K562 (cell line): ENCODE results near the gene RUFY2. TPM values are rescaled to one million over a fixed set of nuclear protein-coding genes. Genes with fewer than 3 reads are reported as not detected.

ENCODE experiments used
- ATAC-seq: fragments of 200-7000 bp; cut with Tn5 transposase; 3 replicates; pipeline ENCODE4 v1.9.1; 2020; ENCODE audit warnings: moderate library complexity
- BruUV-seq: library from RNA; stranded (reverse); fragments of 400-500 nt; replicated peaks from 2 replicates; lab custom pipeline; 2021; lab: Mats Ljungman, UMichigan
- CTCF ChIA-PET: fragments of 300-600 bp; formaldehyde crosslinking; extraction: SDS; loops from one replicate; lab custom pipeline; 2021; ENCODE audit warnings: low intra/inter-chr PET ratio; lab: Yijun Ruan, JAX
- POLR2A ChIA-PET: fragments of 300-600, 350-650 bp; sonication (Branson Sonifier 250); formaldehyde crosslinking; extraction: SDS; loops from one replicate; lab custom pipeline; 2021; ENCODE audit warnings: antibody characterized with exemption, inconsistent platforms; lab: Yijun Ruan, JAX
- DNase-seq, 4 experiments: peaks; one replicate each; pipeline versions ENCODE4 v3.0.0 to v3.0.0-alpha.2; 2011 to 2018; ENCODE audit warnings: low spot score in 3 of 4, mixed read lengths in 3 of 4; ENCODE audit errors: extremely low read depth in 1 of 4
- FAIRE-seq: peaks from 2 replicates; lab custom pipeline; 2011; peaks lifted over from hg19 to GRCh38; lab: Jason Lieb, UNC
- H2AFZ ChIP-seq: 2 replicates; pipeline ENCODE4 v1.6.0; 2011; ENCODE audit warnings: low read depth, low read length, control low read depth, inconsistent platforms
- H3K27ac ChIP-seq: fragments of 200-600 bp; 3 replicates; pipeline ENCODE4 v1.8.0; 2011; ENCODE audit warnings: low read depth, mild to moderate bottlenecking, control low read depth, inconsistent platforms, low read length, moderate library complexity, mixed read lengths; ENCODE audit errors: extremely low read depth
- H3K27me3 ChIP-seq, 2 experiments: fragments of 300-600 bp in 1 of 2; 2 replicates in 1 of 2; 3 replicates in 1 of 2; pipeline versions ENCODE4 v1.6.0 to v1.8.0; 2011; ENCODE audit warnings: inconsistent platforms in 2 of 2, low read length in 2 of 2, mild to moderate bottlenecking in 1 of 2, mixed read lengths in 1 of 2, moderate library complexity in 1 of 2; ENCODE audit not compliant: control insufficient read depth in 2 of 2, insufficient read depth in 2 of 2
- H3K36me3 ChIP-seq: fragments of 300-600 bp; 3 replicates; pipeline ENCODE4 v1.8.0; 2011; ENCODE audit warnings: mild to moderate bottlenecking, low read length, inconsistent platforms; ENCODE audit not compliant: control insufficient read depth, insufficient read depth
- H3K4me1 ChIP-seq, 2 experiments: fragments of 200-600 bp in 1 of 2; replicated peaks in 1 of 2; 2 replicates in 1 of 2; 3 replicates in 1 of 2; pipeline versions ENCODE4 v1.5.1 to v1.8.0; 2011; ENCODE audit warnings: inconsistent platforms in 2 of 2, low read length in 2 of 2, mild to moderate bottlenecking in 1 of 2, mixed read lengths in 1 of 2, moderate library complexity in 1 of 2; ENCODE audit not compliant: control insufficient read depth in 2 of 2, insufficient read depth in 2 of 2
- H3K4me2 ChIP-seq: 2 replicates; pipeline ENCODE4 v1.6.1; 2011; ENCODE audit warnings: low read length, control low read depth, inconsistent platforms, mixed read lengths; ENCODE audit not compliant: insufficient read depth
- H3K4me3 ChIP-seq: fragments of 200-600 bp; sonication (generic), shearing (Covaris generic); 2 replicates; pipeline ENCODE4 v1.5.1; 2016; ENCODE audit warnings: control low read depth, inconsistent platforms
- H3K79me2 ChIP-seq: fragments of 200-600 bp; 3 replicates; pipeline ENCODE4 v1.8.0; 2011; ENCODE audit warnings: low read length, inconsistent platforms; ENCODE audit not compliant: control insufficient read depth, insufficient read depth
- H3K9ac ChIP-seq, 2 experiments: 2 replicates each; pipeline versions ENCODE4 v1.6.0 to v1.6.1; 2011; ENCODE audit warnings: low read depth in 2 of 2, low read length in 2 of 2, control low read depth in 1 of 2, inconsistent platforms in 1 of 2, mild to moderate bottlenecking in 1 of 2, mixed read lengths in 1 of 2; ENCODE audit not compliant: insufficient read depth in 1 of 2
- H3K9me1 ChIP-seq: one replicate; pipeline ENCODE4 v1.6.0; 2011; ENCODE audit warnings: inconsistent platforms, mild to moderate bottlenecking, low read length, moderate library complexity; ENCODE audit not compliant: control insufficient read depth, insufficient read depth
- H3K9me3 ChIP-seq: replicated peaks from 2 replicates; pipeline ENCODE4 v1.5.1; 2011; ENCODE audit warnings: low read depth, low read length, inconsistent platforms; ENCODE audit not compliant: control insufficient read depth, insufficient read depth
- H4K20me1 ChIP-seq: replicated peaks from 2 replicates; pipeline ENCODE4 v1.6.1; 2011; ENCODE audit warnings: low read length, inconsistent platforms, mixed read lengths; ENCODE audit not compliant: control insufficient read depth, insufficient read depth
- ARID1B ChIP-seq: fragments of 450-650 bp; IDR thresholded peaks from 2 replicates; pipeline ENCODE4 v1.6.1; 2016; ENCODE audit warnings: antibody characterized with exemption, mild to moderate bottlenecking, inconsistent platforms
- CBX3 ChIP-seq, 2 experiments: IDR thresholded peaks; 1 replicate in 1 of 2; 2 replicates in 1 of 2; pipeline ENCODE4 v1.6.1; 2012; ENCODE audit warnings: inconsistent platforms in 2 of 2, low read length in 2 of 2, borderline replicate concordance in 1 of 2, control low read depth in 1 of 2
- EHMT2 ChIP-seq: fragments of 450-650 bp; IDR thresholded peaks from 2 replicates; pipeline ENCODE4 v1.6.1; 2018; ENCODE audit warnings: antibody characterized with exemption
- EP400 ChIP-seq: fragments of 450-650 bp; IDR thresholded peaks from 2 replicates; pipeline ENCODE4 v1.6.1; 2017; ENCODE audit warnings: antibody characterized with exemption, mild to moderate bottlenecking, moderate library complexity
- HNRNPL ChIP-seq: fragments of 200-400 bp; formaldehyde crosslinking; IDR thresholded peaks from 2 replicates; pipeline ENCODE4 v1.6.1; 2017; ENCODE audit warnings: low read depth, mild to moderate bottlenecking, low read length
- HNRNPUL1 ChIP-seq: fragments of 200-400 bp; formaldehyde crosslinking; IDR thresholded peaks from 2 replicates; pipeline ENCODE4 v1.6.1; 2017; ENCODE audit warnings: low read length
- L3MBTL2 ChIP-seq: fragments of 450-650 bp; IDR thresholded peaks from 2 replicates; pipeline ENCODE4 v1.6.1; 2016; ENCODE audit warnings: mild to moderate bottlenecking, moderate library complexity
- NFATC3 ChIP-seq: fragments of 450-650 bp; IDR thresholded peaks from 2 replicates; pipeline ENCODE4 v1.6.1; 2017; ENCODE audit warnings: mild to moderate bottlenecking
- PHF8 ChIP-seq: fragments of 200-600 bp; sonication (generic); IDR thresholded peaks from 2 replicates; pipeline ENCODE4 v1.6.1; 2012; ENCODE audit warnings: mixed run types, mild to moderate bottlenecking, inconsistent platforms, low read length, moderate library complexity, borderline replicate concordance
- PRPF4 ChIP-seq: fragments of 200-400 bp; formaldehyde crosslinking; IDR thresholded peaks from one replicate; pipeline ENCODE4 v1.6.1; 2017; ENCODE audit warnings: low read length, low read depth, mild to moderate bottlenecking; ENCODE audit not compliant: insufficient read depth, poor library complexity, severe bottlenecking
- TAF7 ChIP-seq: fragments of 450-650 bp; IDR thresholded peaks from 2 replicates; pipeline ENCODE4 v1.6.1; 2016; ENCODE audit warnings: missing genetic modification characterization, missing compliant biosample characterization
- TOE1 ChIP-seq, 2 experiments: fragments of 450-650 bp in 1 of 2; sonication (generic) in 1 of 2; formaldehyde crosslinking in 1 of 2; IDR thresholded peaks; 2 replicates each; pipeline versions ENCODE4 v1.7.1 to v1.8.0; 2016 to 2022; ENCODE audit warnings: borderline replicate concordance in 2 of 2, mild to moderate bottlenecking in 2 of 2, antibody characterized with exemption in 1 of 2, inconsistent platforms in 1 of 2, low read depth in 1 of 2, missing genetic modification reagents in 1 of 2, moderate library complexity in 1 of 2
- TSHZ1 ChIP-seq: fragments of 250-450 bp; sonication (Bioruptor Pico); IDR thresholded peaks from 2 replicates; pipeline ENCODE4 v1.4.0; 2020; ENCODE audit warnings: mild to moderate bottlenecking, moderate library complexity
- ZFX ChIP-seq: sonication (generic); formaldehyde crosslinking; IDR thresholded peaks from 2 replicates; pipeline ENCODE4 v1.8.0; 2022; ENCODE audit warnings: mild to moderate bottlenecking, missing genetic modification reagents, moderate library complexity
- ZNF184 ChIP-seq: sonication (generic); formaldehyde crosslinking; IDR thresholded peaks from 2 replicates; pipeline ENCODE4 v1.5.0; 2020; ENCODE audit warnings: missing genetic modification reagents
- ZNF347 ChIP-seq: fragments of 450-650 bp; formaldehyde crosslinking; IDR thresholded peaks from 2 replicates; pipeline ENCODE4 v1.4.0; 2020; ENCODE audit warnings: low read depth, mild to moderate bottlenecking, moderate library complexity
- ZNF695 ChIP-seq: fragments of 450-650 bp; formaldehyde crosslinking; IDR thresholded peaks from 2 replicates; pipeline ENCODE4 v1.4.0; 2020; ENCODE audit warnings: mild to moderate bottlenecking, moderate library complexity
- WGBS: fragments of 100-300 bp; shearing (Covaris generic); methylation state at CpG from one replicate; pipeline ENCODE4 v1.1.6; 2016; ENCODE audit warnings: low coverage, mixed read lengths; ENCODE audit not compliant: insufficient coverage; ENCODE audit errors: missing lambda C conversion rate; 5-methylcytosine and 5-hydroxymethylcytosine counted together
- in situ Hi-C: fragments of 300-500 bp; cut with MboI; formaldehyde crosslinking; loops from 4 replicates; pipeline ENCODE4 v1.15.0; 2018; ENCODE audit warnings: inconsistent platforms, mixed read lengths
- intact Hi-C: fragments of 100-400 bp; cut with micrococcal nuclease; formaldehyde crosslinking; loops from 2 replicates; pipeline ENCODE4 v1.14.2; 2022
- polyA plus RNA-seq, 8 experiments: library from polyadenylated mRNA; depleted of rRNA in 4 of 8; stranded (reverse) in 5 of 8; unstranded in 3 of 8; fragments of >200 nt; fragmentation: Nextera tagmentation in 2 of 8; fragmentation: Illumina TruSeq in 1 of 8; extraction: Ambion mirVana in 2 of 8; extraction: Trizol in 1 of 8; gene quantifications; 2 replicates each; pipeline versions ENCODE4 v1.2.1 to v1.2.3, GENCODE V29; 2011 to 2014; ENCODE audit warnings: inconsistent platforms in 1 of 8, missing spikeins in 1 of 8
- total RNA-seq, 7 experiments: library from RNA; depleted of rRNA in 6 of 7; stranded (reverse); fragments of >200 nt in 6 of 7; fragmentation: Illumina TruSeq in 2 of 7; extraction: Trizol in 2 of 7; gene quantifications; 2 replicates each; pipeline versions ENCODE4 v1.2.1 to v1.2.3, GENCODE V29; 2011 to 2021; ENCODE audit warnings: low replicate concordance in 1 of 7

Gene RUFY2
- total and polyA plus RNA-seq, 9 of the 15 experiments (the other 6 are each of a cell fraction or from before 2014, with no cell fraction given), result 3.7 to 20.1 (median 12.6) TPM

- Histone ChIP-seq H2AFZ (no peak overlapping the region), H3K4me1 (no peaks in the 10 kb centered on the region), H3K36me3 (peaks cover 47% of the 10 kb centered on the region; the same call in 2 of the 3 replicates), H3K79me2 (no peaks in the 10 kb centered on the region), H3K27me3 (no peaks in the 10 kb centered on the region), H4K20me1 (no peaks in the 10 kb centered on the region), H3K9me1 (no peaks in the 10 kb centered on the region), H3K4me3 (no peak overlapping the region), H3K27ac (no peak overlapping the region), H3K4me2 (no peak overlapping the region), H3K9me3 (no peaks in the 10 kb centered on the region), H3K9ac (no peak overlapping the region)
- intact Hi-C loops (no loop called here), in situ Hi-C loops (no loop called here)
- BruUV-seq, result no TSS peak
- POLR2A ChIA-PET, result interaction anchor here (1.9 to 2.6 kb wide), 2 partner anchors 8 to 10 kb away, joined by 4 to 10 read pairs; partner anchors contain the start of gene RUFY2
- ATAC-seq (no peak), DNase-seq (no peak), FAIRE-seq (no peak)
- CTCF ChIA-PET, result no interaction called here
- 100% methylated on average over 1 of the region's 1 CpG for WGBS
- TF ChIP-seq HNRNPUL1 (no peak), ZNF695 (CRISPR knock-in tag) (no peak), NFATC3 (no peak), ZFX (CRISPR knock-in tag) (no peak), ZNF184 (no peak), TAF7 (tag) (no peak), PRPF4 (no peak), ZNF347 (CRISPR knock-in tag) (no peak), L3MBTL2 (no peak), TSHZ1 (CRISPR knock-in tag) (no peak), EP400 (no peak), HNRNPL (no peak), ARID1B (no peak), EHMT2 (no peak), TOE1 (IDR thresholded peaks at IDR 0.05; ENCODE audit: borderline replicate concordance) (no peak), TOE1 (CRISPR knock-in tag; IDR thresholded peaks at IDR 0.05; ENCODE audit: borderline replicate concordance, low read depth) (no peak), CBX3 (IDR thresholded peaks at IDR 0.05; ENCODE audit: borderline replicate concordance in 1 of 2, low read length in 2 of 2) (no peak), PHF8 (no peak)
These were observed 10.1 kb downstream of the RUFY2 start for GRCh38 chr10:68397005-68397404.
